ENCODE measurements around the gene ZCCHC4.

ZCCHC4 gene

DNA sequence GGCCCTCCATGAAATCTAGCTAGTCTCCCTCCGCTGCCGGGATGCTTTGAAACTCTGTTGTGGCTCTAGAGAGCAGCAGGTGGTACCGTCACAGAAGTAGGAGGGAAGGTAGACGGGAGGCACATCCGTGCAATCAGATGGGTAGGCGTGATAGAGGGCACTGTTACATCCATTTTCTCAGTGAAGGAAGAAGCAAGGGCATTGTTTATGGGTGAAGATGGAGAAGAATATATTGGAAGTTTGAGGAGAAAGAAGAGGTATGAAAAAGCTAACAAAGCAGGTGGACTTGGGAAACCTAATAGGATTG lies 65.8 kb downstream of the ZCCHC4 start:
- DNase-seq, result no peak

DNA sequence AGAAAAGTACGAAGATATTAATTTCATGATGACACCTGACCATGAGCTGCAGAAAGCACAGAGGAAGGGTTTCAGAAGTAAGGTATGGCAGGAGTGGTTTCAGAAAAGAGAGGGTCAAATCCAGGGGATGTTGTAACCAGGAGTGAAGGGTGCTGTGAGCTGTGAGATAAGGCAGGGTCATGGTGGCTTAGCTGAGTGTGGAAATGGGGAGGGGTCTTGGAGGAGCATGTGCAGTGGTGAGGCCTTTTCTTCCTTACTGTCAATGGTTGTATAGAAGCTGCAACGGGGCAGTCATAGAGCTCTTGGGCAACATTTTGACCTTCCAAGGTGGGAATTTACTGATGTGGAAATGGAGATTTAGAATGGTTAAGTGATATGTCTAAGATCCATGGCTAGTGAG lies 67.0 kb downstream of the ZCCHC4 start:
- DNase-seq, result no peak

DNA sequence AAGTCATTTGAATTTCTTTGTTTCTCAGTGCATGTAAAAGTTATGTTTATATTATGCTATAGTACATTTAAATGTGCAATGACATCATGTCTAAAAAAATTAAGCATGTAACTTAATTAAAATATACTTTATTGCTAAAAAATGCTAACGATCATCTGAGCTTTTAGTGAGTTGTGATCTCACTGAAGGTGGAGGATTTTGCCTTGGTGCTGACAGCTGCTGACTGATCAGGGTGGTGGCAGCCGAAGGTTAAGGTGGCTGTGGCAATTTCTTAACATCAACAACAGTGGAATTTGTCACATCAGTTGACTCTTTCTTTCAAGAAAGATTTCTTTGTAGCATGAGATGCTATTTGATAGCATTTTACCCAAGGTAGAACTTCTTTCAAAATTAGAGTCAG lies 71.1 kb downstream of the ZCCHC4 start:
- DNase-seq, result no peak

DNA sequence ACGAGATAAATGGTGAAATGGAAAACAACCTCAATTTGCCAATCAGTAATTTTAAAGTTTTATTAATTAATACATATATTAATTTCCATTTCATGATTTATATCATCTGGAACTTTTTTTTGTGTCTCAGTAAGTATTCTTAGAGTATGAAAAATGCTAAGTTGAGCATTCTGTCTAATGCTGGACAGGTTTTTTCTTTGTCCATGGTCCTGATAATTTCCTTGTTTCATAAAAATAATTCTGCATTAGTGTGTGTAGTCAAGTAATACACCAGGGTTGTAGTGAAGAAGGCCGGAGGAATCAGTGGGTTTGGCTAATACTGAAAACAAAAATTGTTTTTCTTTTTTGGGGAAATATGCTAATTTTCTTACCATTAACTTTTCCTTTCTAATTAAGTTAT lies 74.4 kb downstream of the ZCCHC4 start:
- no peak for DNase-seq

DNA sequence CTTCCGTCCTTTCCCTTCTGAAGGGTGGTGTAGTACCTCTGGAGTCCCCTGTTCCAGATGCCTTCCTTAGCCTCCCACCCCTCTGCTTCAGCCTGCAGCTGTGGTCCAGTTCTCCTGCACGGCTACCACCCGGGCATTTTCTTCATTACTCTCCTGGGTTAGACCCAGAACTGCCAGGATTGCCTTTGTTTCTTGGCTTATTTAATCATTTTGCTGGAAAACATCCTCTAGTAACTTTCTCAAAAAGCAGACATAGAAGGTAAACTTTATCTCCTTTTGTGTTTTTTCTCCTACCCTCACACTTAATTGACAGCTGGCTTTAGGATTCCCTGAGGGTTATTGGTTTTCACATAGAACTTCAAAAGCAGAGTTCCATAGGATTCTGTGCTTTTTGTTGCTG lies 84.7 kb downstream of the ZCCHC4 start:
- DNase-seq, result no peak

DNA sequence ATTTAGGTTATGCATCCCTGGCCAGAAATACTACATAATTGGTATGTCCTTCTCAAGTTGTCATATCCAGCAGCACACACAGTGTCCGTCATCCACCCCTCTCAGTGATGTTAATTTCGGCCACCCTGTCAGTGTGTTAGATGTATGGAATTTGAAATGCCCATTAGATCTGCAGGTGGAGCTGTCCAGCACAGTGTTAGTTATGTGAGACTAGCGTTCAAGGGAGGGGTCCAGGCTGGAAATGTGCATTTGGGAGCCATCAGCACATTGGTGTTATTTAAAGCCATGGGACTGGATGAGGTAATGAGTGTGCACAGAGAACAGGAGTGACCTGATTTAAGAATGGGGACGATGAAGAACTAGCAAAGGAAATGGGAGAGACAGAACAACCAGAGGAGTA lies 86.9 kb downstream of the ZCCHC4 start:
- DNase-seq, result no peak

DNA sequence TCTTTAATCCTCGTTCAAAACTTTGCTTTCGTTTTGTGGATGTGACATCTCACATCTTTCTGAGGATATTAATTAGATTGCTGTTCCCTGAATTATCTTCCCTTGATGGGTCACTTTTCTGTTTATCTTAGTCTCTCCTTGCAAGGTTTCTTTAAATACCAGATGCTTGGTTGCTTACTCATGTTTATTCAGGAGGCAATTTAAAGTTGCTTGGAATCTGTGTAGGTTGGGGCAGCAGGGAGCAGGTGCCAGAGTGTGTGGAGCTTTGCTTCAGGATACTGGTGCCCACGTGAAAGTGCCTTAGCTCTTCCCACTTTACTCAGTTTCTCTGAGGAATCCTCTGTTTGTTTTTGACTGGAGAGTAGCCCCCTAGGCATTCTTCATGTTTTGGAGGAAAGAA lies 88.5 kb downstream of the ZCCHC4 start:
- DNase-seq, result peak; percentile 12

DNA sequence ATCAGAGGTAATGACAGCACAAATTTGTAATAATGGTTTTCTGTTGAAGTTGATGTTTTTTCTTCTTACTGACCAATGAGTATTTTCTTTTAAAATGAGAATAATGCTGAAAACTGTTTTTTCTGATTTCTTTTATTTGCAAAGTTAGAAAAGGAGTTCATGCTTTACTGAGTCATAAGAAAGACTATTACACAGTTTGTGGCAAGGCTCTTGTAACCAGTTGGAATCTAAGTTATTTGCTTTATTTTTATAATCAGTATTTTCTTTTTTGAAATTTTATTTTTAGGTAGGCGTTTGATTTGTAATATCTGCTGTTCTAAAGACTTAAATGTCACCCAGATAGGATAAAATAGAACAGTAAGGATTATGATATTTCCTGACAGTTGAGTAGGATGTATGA lies 89.9 kb downstream of the ZCCHC4 start:
- peak; percentile 13 for DNase-seq

DNA sequence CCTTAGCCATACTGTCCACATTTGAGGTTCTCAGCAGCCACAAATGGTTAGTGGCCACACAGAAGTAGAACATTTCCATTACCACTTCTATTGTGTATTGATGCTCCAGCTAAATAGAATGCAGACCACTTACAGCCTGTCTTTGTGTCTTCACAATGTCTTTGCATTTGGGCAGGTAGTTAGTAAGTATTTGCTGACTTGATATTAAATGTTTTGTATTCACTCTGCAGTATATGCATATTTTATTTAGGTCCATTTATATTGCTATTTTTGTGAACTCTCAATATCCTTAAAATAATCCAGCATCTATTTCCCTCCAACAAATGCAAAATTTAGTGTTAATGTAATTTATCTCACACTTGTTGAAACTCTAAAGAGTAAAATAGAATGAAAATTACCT lies 91.1 kb downstream of the ZCCHC4 start:
- DNase-seq, result no peak

DNA sequence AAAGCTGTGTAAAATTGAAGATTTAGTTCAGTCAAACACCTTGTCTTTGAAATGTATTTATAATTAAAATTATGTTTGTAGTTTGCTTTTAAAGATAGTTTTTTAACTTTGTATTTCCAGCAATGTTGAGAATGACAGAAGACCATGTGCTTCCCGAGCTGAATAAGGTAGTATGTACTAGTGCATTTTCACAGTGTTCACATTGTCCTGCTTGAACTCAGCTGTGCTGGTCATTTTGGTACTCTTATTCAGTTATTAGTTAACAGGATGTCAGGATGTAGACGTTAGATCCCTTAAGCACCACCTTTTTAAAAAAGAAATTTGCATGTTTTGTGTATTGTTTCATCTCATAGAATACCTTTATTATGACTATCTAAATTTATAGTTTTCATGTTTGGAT lies 92.9 kb downstream of the ZCCHC4 start:
- no peak for DNase-seq

DNA sequence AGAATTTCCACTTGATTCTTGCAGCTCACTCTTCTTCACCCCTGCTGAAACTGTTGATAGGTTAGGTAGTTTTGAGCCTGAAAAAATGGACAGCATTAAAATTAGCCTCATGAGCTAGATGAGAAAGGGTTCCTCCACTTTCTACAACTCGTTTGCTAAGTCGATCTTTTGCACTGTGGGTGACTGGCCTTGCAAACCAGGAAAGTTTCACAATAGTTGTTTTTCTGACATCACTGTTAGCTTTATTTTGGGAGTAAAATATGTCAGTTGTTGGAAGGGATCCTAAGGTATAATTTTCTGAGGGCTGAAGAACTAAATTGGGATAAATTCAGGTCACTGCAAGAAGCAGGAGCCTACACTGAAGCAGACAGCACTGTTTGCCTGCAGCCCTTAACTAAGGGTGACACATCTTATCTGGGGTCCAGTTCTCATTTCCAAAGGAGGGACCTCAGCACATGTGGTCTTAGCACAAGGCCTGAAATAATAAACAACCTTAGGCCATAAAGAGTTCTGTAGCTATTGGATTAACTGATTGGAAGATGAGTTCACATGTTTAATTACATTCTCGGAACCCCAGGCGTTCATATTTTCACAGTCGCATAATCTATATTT lies 93.6 kb downstream of the ZCCHC4 start:
- DNase-seq, result no peak

DNA sequence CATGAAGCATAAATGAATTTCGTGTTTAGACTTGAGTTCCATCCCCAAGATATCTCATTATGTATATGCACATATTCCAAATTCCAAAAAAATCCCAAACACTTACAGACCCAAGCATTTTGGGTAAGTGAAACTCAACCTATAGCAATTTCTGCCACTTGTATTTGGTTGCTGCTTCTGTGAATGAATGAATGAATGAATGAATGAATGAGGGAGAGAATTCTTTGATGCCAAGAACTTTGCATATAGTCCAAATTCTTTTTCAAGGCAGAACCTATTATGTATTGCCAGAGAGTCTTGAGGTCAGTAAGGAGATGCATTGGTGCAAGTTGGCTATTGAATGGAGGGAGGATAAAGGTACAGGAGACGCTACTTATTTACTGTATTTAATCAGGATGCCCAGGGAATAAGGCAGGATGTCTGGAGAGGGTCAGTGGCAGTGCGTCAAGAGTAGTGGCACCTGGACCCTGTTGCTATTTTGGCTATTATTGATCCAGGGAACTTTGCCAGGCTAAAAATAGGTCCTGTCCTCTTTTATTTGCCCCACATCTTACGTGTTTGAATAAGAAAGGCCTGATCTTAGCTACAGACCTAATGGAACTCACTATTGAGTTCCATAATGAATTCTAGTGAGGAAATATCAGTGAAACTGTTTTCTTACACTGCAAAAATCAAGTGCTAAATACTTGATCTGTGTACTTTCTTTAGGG lies 98.4 kb downstream of the ZCCHC4 start:
- DNase-seq, result no peak

DNA sequence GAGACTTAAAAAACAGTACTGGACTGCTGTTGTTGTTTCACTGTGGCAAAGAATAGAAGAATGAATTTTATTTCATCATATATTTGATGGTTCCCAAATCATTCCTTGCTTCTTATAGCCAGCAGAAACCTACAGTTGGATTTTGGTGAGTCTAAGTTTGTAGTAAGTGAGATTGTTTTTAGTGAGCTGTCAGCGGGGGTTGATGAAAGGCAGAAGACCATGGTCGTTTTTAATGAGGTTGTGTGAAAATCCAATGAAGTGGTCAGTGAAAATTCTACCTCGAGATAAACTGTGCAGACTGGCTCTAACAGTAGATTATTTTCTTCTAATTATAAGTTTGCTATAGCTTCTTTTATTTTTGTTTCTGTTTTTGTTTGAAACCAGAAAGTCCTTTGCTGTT lies 100.7 kb downstream of the ZCCHC4 start:
- DNase-seq, result no peak

DNA sequence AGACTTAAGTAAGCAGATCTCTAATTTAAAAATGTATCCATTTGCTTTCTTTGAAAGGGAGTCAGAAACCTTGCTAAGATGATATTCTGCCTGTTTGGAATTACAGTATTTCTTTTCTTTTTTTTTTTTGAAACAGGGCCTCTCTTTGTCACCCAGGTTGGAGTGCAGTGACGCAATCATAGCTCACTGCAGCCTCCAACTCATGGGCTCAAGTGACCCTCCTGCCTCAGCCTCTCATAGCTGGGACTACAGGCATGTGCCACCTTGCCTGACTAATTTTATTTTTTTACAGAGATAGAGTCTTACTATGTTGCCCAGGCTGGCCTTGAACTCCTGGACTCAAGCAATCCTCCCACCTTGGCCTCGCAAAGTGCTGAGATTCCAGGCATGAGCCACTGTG lies 104.4 kb downstream of the ZCCHC4 start:
- DNase-seq, result no peak

Data from fibroblast of skin of right biceps (primary cell).